B cell (primary cell): ENCODE results near the gene PCK2. TPM values are rescaled to one million over a fixed set of nuclear protein-coding genes. Genes with fewer than 3 reads are reported as not detected.

Experiments used
- ATAC-seq: fragments of 200-7000 bp; cut with Tn5 transposase; one replicate; pipeline ENCODE4 v1.10.0; 2021; ENCODE audit warnings: low read depth, mild to moderate bottlenecking, moderate number of reproducible peaks, moderate library complexity
- CTCF ChIA-PET: fragments of 350-600 bp; sonication (Branson Sonifier 250); formaldehyde crosslinking; loops from one replicate; lab custom pipeline; 2021; ENCODE audit warnings: antibody characterized with exemption, inconsistent platforms; lab: Charles Lee
- POLR2A ChIA-PET: fragments of 350-600 bp; sonication (Branson Sonifier 250); formaldehyde crosslinking; loops from one replicate; lab custom pipeline; 2021; ENCODE audit warnings: antibody characterized with exemption; lab: Charles Lee
- DNase-seq: peaks from one replicate; pipeline ENCODE4 v3.0.0; 2013
- H2AFZ ChIP-seq: 2 replicates; pipeline ENCODE4 v1.6.1; 2012; ENCODE audit warnings: mild to moderate bottlenecking, low read depth, low read length; ENCODE audit not compliant: insufficient read depth, poor library complexity, severe bottlenecking
- H3K27ac ChIP-seq, 2 donors: 1 replicate in 1 of 2; 2 replicates in 1 of 2; pipeline ENCODE4 v1.5.1; 2012 to 2013; ENCODE audit warnings: low read length in 2 of 2, mild to moderate bottlenecking in 2 of 2, moderate library complexity in 1 of 2
- H3K27me3 ChIP-seq, 4 experiments: fragments of 200-600 bp in 1 of 4; sonication (generic) in 1 of 4; replicated peaks in 1 of 4; 1 replicate in 2 of 4; 2 replicates in 2 of 4; pipeline versions ENCODE4 v1.6.1 to v1.7.0; 2013 to 2016; ENCODE audit warnings: low read length in 3 of 4, mild to moderate bottlenecking in 2 of 4, mixed read lengths in 1 of 4, moderate library complexity in 1 of 4; ENCODE audit not compliant: insufficient read depth in 4 of 4, control insufficient read depth in 3 of 4; ENCODE audit errors: control extremely low read depth in 1 of 4
- H3K36me3 ChIP-seq, 2 experiments: replicated peaks in 1 of 2; 1 replicate in 1 of 2; 2 replicates in 1 of 2; pipeline versions ENCODE4 v1.6.1 to v1.7.1; 2013; ENCODE audit warnings: low read length in 1 of 2; ENCODE audit not compliant: insufficient read depth in 2 of 2, control insufficient read depth in 1 of 2; ENCODE audit errors: control extremely low read depth in 1 of 2, extremely low read depth in 1 of 2
- H3K4me1 ChIP-seq, 2 donors: fragments of 200-600 bp in 1 of 2; sonication (generic) in 1 of 2; 1 replicate in 1 of 2; 2 replicates in 1 of 2; pipeline versions ENCODE4 v1.5.1 to v1.6.1; 2013 to 2017; ENCODE audit warnings: low read length in 2 of 2; ENCODE audit not compliant: control insufficient read depth in 2 of 2, insufficient read depth in 2 of 2
- H3K4me2 ChIP-seq: replicated peaks from 2 replicates; pipeline ENCODE3; 2012; ENCODE audit warnings: mild to moderate bottlenecking, low read depth, low read length; ENCODE audit not compliant: poor library complexity, severe bottlenecking
- H3K4me3 ChIP-seq, 5 experiments: fragments of 200-600 bp in 1 of 5; sonication (generic) in 1 of 5; 1 replicate in 3 of 5; 2 replicates in 2 of 5; pipeline versions ENCODE4 v1.5.1 to v1.7.0; 2011 to 2016; ENCODE audit warnings: low read length in 4 of 5, mild to moderate bottlenecking in 4 of 5, low read depth in 2 of 5, control low read depth in 1 of 5, moderate library complexity in 1 of 5; ENCODE audit not compliant: insufficient read depth in 1 of 5; ENCODE audit errors: control extremely low read depth in 1 of 5, extremely low read depth in 1 of 5
- H3K79me2 ChIP-seq: fragments of 200-600 bp; sonication (generic); one replicate; pipeline ENCODE4 v1.6.0; 2016; ENCODE audit warnings: low read length; ENCODE audit not compliant: control insufficient read depth, insufficient read depth
- H3K9ac ChIP-seq: fragments of 200-600 bp; sonication (generic); 2 replicates; pipeline ENCODE4 v1.6.1; 2017; ENCODE audit warnings: mild to moderate bottlenecking, low read length, moderate library complexity
- H3K9me3 ChIP-seq, 3 donors: one replicate each; pipeline versions ENCODE4 v1.6.1 to v1.7.1; 2013; ENCODE audit warnings: low read length in 2 of 3; ENCODE audit not compliant: control insufficient read depth in 2 of 3, insufficient read depth in 1 of 3; ENCODE audit errors: control extremely low read depth in 1 of 3
- H4K20me1 ChIP-seq: 2 replicates; pipeline ENCODE4 v1.6.0; 2012; ENCODE audit warnings: mild to moderate bottlenecking, low read length; ENCODE audit not compliant: insufficient read depth, control insufficient read depth, poor library complexity, severe bottlenecking
- H3K27ac Mint-ChIP-seq: one replicate; pipeline ENCODE4 v1.8.0; 2021; ENCODE audit warnings: mixed read lengths
- H3K27me3 Mint-ChIP-seq: one replicate; pipeline ENCODE4 v1.8.0; 2021; ENCODE audit warnings: mixed read lengths
- H3K4me1 Mint-ChIP-seq: one replicate; pipeline ENCODE4 v1.8.0; 2021; ENCODE audit warnings: mixed read lengths
- H3K4me3 Mint-ChIP-seq: one replicate; pipeline ENCODE4 v1.8.0; 2021; ENCODE audit warnings: mixed read lengths
- H3K9me3 Mint-ChIP-seq: one replicate; pipeline ENCODE4 v1.8.0; 2022; ENCODE audit warnings: mixed read lengths; ENCODE audit not compliant: insufficient read depth
- CTCF ChIP-seq: fragments of 200-600 bp; IDR thresholded peaks from one replicate; pipeline ENCODE4 v1.8.0; 2022; ENCODE audit warnings: antibody characterized with exemption, mild to moderate bottlenecking
- EZH2 ChIP-seq: IDR thresholded peaks from 2 replicates; pipeline ENCODE4 v1.6.1; 2012; ENCODE audit warnings: borderline replicate concordance, low read depth, mild to moderate bottlenecking, moderate library complexity, low read length; ENCODE audit not compliant: insufficient read depth, poor library complexity, severe bottlenecking
- WGBS: methylation state at CpG from one replicate; pipeline ENCODE4 v1.1.5; 2013; ENCODE audit warnings: missing lambda C conversion rate; ENCODE audit not compliant: insufficient coverage; 5-methylcytosine and 5-hydroxymethylcytosine counted together
- intact Hi-C: fragments of 100-400 bp; cut with micrococcal nuclease; formaldehyde crosslinking; loops from one replicate; pipeline ENCODE4 v1.10.0; 2022
- polyA plus RNA-seq: library from polyadenylated mRNA; depleted of rRNA; stranded (reverse); fragments of >200 nt; gene quantifications from 2 replicates; pipeline ENCODE4 v1.2.3, GENCODE V29; 2012
- total RNA-seq, 2 donors: library from RNA; stranded (reverse); fragments of 120-200 nt in 1 of 2; gene quantifications; 1 replicate in 1 of 2; 2 replicates in 1 of 2; pipeline versions ENCODE4 v1.2.3 to v1.2.4, GENCODE V29; 2013 to 2022

Gene PCK2
- total and polyA plus RNA-seq, 2 donors (not counting 1 experiment from before 2014, with no cell fraction given): 40.4 to 58.4 TPM

- Mint-ChIP-seq H3K27me3 (peaks cover 4% of the 10 kb centered on the region), H3K9me3 (no peaks in the 10 kb centered on the region), H3K4me1 (peaks cover 9% of the 10 kb centered on the region), H3K4me3 (no peak overlapping the region), H3K27ac (no peak overlapping the region)
- intact Hi-C loops: no loop called here
- H4K20me1 ChIP-seq: no peaks in the 10 kb centered on the region
- no peak overlapping the region for H3K9ac ChIP-seq
- H3K36me3 ChIP-seq: no peaks in the 10 kb centered on the region
- no peak overlapping the region for H3K27ac ChIP-seq
- no peak for DNase-seq
- ChIA-PET POLR2A (interaction anchor here (0.6 kb wide), 1 partner anchor 1198 kb away, joined by 3 read pairs; no protein-coding TSS in a partner anchor), CTCF (interaction anchor here (1.3 to 1.5 kb wide), 3 partner anchors 18 to 38 kb away, joined by 3 to 5 read pairs (median 4); no protein-coding TSS in a partner anchor)
- TF ChIP-seq CTCF (no peak), EZH2 (no peak)
- H3K4me3 ChIP-seq: no peak overlapping the region
- no peak overlapping the region for H3K4me2 ChIP-seq
- H2AFZ ChIP-seq: no peak overlapping the region
- peaks cover 6 to 8% of the 10 kb centered on the region in 2 donors for H3K4me1 ChIP-seq
- H3K27me3 ChIP-seq: peaks cover 0 to 4% (median 0%) of the 10 kb centered on the region in 4 experiments
- no peak for ATAC-seq
- 93% methylated on average over 8 of the region's 10 CpGs for WGBS
- no peaks in the 10 kb centered on the region for H3K9me3 ChIP-seq
- no peaks in the 10 kb centered on the region for H3K79me2 ChIP-seq
These were observed 23.6 kb upstream of the PCK2 start for GRCh38 chr14:24070285-24071143.
